Measurements from ENCODE around the gene AMN1.

Gene AMN1

DNA sequence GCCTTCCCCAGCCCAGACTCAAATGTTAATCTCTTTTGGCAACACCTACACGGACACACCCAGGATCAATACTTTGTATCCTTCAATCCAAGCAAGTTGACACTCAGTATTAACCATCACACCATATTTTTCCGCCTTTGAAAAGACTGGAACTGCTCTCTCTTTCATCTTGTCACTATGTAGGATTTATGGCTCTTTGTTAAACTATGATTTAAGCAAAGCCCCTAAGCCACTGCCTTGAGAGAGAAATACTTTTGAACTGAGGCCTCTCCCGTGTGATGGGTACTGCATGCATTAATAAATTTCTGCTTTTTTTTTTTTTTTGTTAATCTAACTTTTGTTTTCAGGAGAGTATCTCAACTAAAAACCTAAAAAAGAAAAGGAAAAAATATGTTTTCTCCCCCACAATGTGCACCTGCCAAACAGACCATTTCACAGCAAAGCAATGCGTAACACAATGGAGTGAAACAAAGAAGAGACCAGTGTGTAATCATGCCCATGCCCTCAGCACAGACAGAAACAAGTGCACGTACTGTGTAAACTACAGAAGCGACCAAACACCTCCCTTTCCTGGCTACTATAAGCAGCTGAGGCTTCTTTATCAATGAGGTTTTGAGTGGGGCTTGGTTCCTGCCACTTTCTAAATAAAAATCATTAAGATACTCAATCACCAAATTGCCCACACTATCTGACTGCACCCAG lies 97.6 kb downstream of the AMN1 start:
- DNase-seq (ENCODE audit: low read depth), result no peak
- TF ChIP-seq, protein P1, sequence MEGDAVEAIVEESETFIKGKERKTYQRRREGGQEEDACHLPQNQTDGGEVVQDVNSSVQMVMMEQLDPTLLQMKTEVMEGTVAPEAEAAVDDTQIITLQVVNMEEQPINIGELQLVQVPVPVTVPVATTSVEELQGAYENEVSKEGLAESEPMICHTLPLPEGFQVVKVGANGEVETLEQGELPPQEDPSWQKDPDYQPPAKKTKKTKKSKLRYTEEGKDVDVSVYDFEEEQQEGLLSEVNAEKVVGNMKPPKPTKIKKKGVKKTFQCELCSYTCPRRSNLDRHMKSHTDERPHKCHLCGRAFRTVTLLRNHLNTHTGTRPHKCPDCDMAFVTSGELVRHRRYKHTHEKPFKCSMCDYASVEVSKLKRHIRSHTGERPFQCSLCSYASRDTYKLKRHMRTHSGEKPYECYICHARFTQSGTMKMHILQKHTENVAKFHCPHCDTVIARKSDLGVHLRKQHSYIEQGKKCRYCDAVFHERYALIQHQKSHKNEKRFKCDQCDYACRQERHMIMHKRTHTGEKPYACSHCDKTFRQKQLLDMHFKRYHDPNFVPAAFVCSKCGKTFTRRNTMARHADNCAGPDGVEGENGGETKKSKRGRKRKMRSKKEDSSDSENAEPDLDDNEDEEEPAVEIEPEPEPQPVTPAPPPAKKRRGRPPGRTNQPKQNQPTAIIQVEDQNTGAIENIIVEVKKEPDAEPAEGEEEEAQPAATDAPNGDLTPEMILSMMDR (IDR thresholded peaks at IDR 0.05; ENCODE audit: low read length, missing control alignments), result no peak

DNA sequence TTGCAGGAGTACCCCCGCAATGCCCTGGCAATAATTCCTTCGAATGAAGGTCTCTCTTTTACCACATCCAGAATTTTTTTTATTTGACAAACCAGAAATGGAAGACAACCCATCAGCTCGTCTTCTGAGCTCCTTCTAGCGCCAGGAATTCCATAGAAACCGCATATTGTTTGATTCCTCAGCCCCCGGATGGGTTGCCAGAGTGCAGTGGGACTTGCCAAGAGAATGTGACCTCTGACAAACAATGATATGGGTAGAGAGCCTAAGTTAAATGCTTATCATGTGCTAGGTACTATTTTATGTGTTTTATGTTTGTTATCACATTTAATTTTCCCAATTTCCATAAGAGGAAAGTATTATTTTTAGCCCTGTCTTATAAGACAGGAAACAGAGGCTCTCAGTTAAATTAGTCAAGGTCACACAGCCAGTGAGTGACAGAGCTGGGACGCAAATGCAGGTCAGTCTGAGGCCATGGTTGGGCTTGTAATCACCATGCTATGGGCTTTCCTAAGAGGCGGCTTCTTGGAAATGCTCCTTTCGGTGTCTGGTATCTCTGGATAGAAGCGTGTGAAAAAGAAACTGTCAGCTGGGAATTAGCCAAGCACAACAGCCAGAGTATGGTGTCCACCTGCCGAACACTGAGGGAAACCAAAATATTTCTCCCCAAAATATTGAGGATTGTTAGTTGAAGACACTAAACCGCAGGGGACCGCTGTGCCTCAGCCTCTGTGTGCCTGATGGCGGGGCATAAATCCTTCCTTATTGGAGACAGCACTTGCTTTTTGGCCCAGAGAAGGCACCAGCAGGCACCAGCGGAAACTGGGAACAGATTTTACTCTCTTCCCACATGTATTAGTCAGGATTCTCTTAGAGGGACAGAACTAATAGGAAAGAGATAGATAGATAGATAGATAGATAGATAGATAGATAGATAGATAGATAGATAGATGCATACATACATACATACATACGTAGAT lies 98.8 kb downstream of the AMN1 start:
- TF ChIP-seq, protein P1 (IDR thresholded peaks at IDR 0.05; ENCODE audit: low read length, missing control alignments), result no peak
- no peak overlapping the region for H3K4me3 ChIP-seq (replicated peaks; ENCODE audit: low read depth, low read length)
- peak; percentile 79 for DNase-seq (ENCODE audit: low read depth)

More for the DNA sequence above, 97.6 kb downstream of the AMN1 start:
- no peak overlapping the region for H3K4me3 ChIP-seq (replicated peaks; ENCODE audit: low read depth, low read length)

DNA sequence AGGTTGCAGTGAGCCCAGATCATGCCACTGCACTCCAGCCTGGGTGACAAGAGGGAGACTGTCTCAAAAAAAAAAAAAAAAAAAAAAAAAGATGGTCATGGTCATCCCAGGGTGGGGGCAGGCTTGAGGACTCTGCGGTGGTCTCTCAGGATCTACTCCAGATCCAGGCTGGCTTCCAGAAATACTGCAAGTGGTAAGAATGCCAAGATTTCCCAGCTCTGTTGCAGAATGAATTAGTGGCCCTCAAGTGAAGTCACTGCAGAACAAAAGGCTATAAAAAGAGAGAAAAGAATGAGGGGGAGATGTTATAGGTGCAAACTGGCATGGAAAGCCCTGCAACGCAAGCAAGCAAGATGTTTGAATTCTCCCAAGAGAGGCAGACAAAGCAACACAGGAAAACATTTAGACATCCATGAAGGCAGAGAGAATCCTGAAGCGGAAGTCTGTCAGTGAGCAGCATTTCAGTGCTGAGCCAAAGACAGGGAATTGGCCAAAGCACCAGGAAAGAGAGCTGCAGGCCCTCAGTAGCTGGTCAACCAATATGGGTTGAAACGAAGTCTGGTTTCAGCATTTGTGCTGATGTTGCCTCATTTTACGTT lies 101.3 kb downstream of the AMN1 start:
- TF ChIP-seq, protein P1 (IDR thresholded peaks at IDR 0.05; ENCODE audit: low read length, missing control alignments), result no peak
- peak; percentile 35 for DNase-seq (ENCODE audit: low read depth)
- no peak overlapping the region for H3K4me3 ChIP-seq (replicated peaks; ENCODE audit: low read depth, low read length)

GRCh38 chr12:31626270-31626995 lies 102.4 kb downstream of the AMN1 start:
- TF ChIP-seq, protein P1 (IDR thresholded peaks at IDR 0.05; ENCODE audit: low read length, missing control alignments), result no peak
- no peak overlapping the region for H3K4me3 ChIP-seq (replicated peaks; ENCODE audit: low read depth, low read length)
- DNase-seq (ENCODE audit: low read depth), result no peak

DNA sequence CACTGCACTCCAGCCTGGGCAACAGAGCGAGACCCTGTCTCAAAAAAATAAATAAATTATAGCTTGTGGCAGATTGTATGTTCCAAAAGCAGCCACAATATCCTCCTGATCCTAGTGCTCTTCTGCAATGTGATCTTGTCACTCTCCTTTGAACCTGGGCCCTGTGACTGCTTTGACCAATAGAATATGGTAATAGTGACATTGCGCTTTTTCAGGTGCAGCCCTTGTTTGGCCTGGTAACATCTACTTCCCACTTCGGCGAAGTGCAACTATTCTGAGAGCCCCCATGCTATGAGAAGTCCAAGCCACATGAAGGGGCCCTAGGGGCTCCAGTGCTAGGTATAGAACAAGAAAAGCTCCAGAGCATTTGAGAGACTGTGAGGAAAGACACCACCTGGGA lies 106.8 kb downstream of the AMN1 start:
- TF ChIP-seq, protein P1 (IDR thresholded peaks at IDR 0.05; ENCODE audit: low read length, missing control alignments), result no peak
- no peak for DNase-seq (ENCODE audit: low read depth)
- H3K4me3 ChIP-seq (replicated peaks; ENCODE audit: low read depth, low read length), result no peak overlapping the region
